Prostate gland (tissue), 2 donors: ENCODE data around the gene DNM3. TPM values are rescaled to one million over a fixed set of nuclear protein-coding genes. Genes with fewer than 3 reads are reported as not detected.

Experiments
- DNase-seq: peaks from one replicate; pipeline ENCODE4 v3.0.0-alpha.2; 2019; ENCODE audit warnings: low spot score
- H3K27ac ChIP-seq, 2 donors: fragments of 200-600 bp; sonication (generic); 2 replicates each; pipeline ENCODE4 v1.5.1; 2017 to 2019
- H3K27me3 ChIP-seq: fragments of 200-600 bp; sonication (generic); replicated peaks from 2 replicates; pipeline ENCODE4 v1.5.1; 2019; ENCODE audit not compliant: insufficient read depth
- H3K36me3 ChIP-seq, 2 donors: fragments of 200-600 bp; sonication (generic); 1 replicate in 1 of 2; 2 replicates in 1 of 2; pipeline versions ENCODE4 v1.5.1 to v1.8.1; 2017 to 2019
- H3K4me1 ChIP-seq: fragments of 200-600 bp; sonication (generic); replicated peaks from 2 replicates; pipeline ENCODE4 v1.5.1; 2019
- H3K4me3 ChIP-seq, 2 donors: fragments of 200-600 bp; sonication (generic); 2 replicates each; pipeline ENCODE4 v1.5.1; 2017 to 2019
- H3K9me3 ChIP-seq: fragments of 200-600 bp; sonication (generic); 2 replicates; pipeline ENCODE4 v1.5.1; 2017
- CTCF ChIP-seq, 4 experiments: fragments of 200-600 bp in 2 of 4; fragments of 450-650 bp in 2 of 4; sonication (generic) in 2 of 4; IDR thresholded peaks; 1 replicate in 3 of 4; 2 replicates in 1 of 4; pipeline ENCODE4 v1.5.1; 2016 to 2019; ENCODE audit warnings: antibody characterized with exemption in 4 of 4, mild to moderate bottlenecking in 2 of 4, moderate library complexity in 2 of 4
- POLR2A ChIP-seq: fragments of 450-650 bp; IDR thresholded peaks from one replicate; pipeline ENCODE4 v1.6.1; 2016; ENCODE audit warnings: antibody characterized with exemption, mild to moderate bottlenecking
- POLR2AphosphoS5 ChIP-seq: sonication (generic); formaldehyde crosslinking; IDR thresholded peaks from one replicate; pipeline ENCODE4 v1.6.1; 2017; ENCODE audit warnings: antibody characterized with exemption
- WGBS: methylation state at CpG from one replicate; pipeline ENCODE4 v1.1.5; 2018; 5-methylcytosine and 5-hydroxymethylcytosine counted together
- intact Hi-C: fragments of 100-400 bp; cut with DNase I; formaldehyde crosslinking; loops from one replicate; pipeline ENCODE4 v1.14.2; 2022
- total RNA-seq, 2 donors: library from RNA; depleted of rRNA; stranded (reverse); fragments of >200 nt; gene quantifications; one replicate each; pipeline ENCODE4 v1.1.0, GENCODE V29; 2016

Gene DNM3
- total RNA-seq, 2 donors from 2014 or later, result 2.3 to 5.3 TPM

GRCh38 chr1:171863531-171863930, 22.2 kb downstream of the DNM3 start:
- no peak for TF ChIP-seq POLR2AphosphoS5
- TF ChIP-seq POLR2A, result no peak
- TF ChIP-seq CTCF (IDR thresholded peaks at IDR 0.05), result no peak
- H3K9me3 ChIP-seq, result no peaks in the 10 kb centered on the region
- no peak overlapping the region for H3K27ac ChIP-seq
- no peak overlapping the region for H3K4me3 ChIP-seq
- intact Hi-C loops, result no loop called here
- no peaks in the 10 kb centered on the region for H3K36me3 ChIP-seq
- no peak for DNase-seq
- no peaks in the 10 kb centered on the region for H3K4me1 ChIP-seq
- 78% methylated on average over 4 of the region's 4 CpGs for WGBS
- no peaks in the 10 kb centered on the region for H3K27me3 ChIP-seq

- intact Hi-C loops, result no loop called here
- TF ChIP-seq CTCF (IDR thresholded peaks at IDR 0.05) (no peak), POLR2A (no peak), POLR2AphosphoS5 (no peak)
- no peak overlapping the region for H3K4me3 ChIP-seq
- H3K27me3 ChIP-seq, result no peaks in the 10 kb centered on the region
- DNase-seq, result no peak
- H3K4me1 ChIP-seq, result no peaks in the 10 kb centered on the region
- H3K36me3 ChIP-seq, result no peaks in the 10 kb centered on the region
- no peaks in the 10 kb centered on the region for H3K9me3 ChIP-seq
- H3K27ac ChIP-seq, result no peak overlapping the region
Observed at GRCh38 chr1:171864308-171864707, 23.0 kb downstream of the DNM3 start.

- H3K27me3 ChIP-seq, result no peaks in the 10 kb centered on the region
- intact Hi-C loops, result no loop called here
- TF ChIP-seq POLR2A (no peak), CTCF (IDR thresholded peaks at IDR 0.05) (no peak), POLR2AphosphoS5 (no peak)
- no peaks in the 10 kb centered on the region for H3K4me1 ChIP-seq
- no peaks in the 10 kb centered on the region for H3K9me3 ChIP-seq
- no peak for DNase-seq
- no peaks in the 10 kb centered on the region for H3K36me3 ChIP-seq
- H3K4me3 ChIP-seq, result no peak overlapping the region
- no peak overlapping the region for H3K27ac ChIP-seq
- WGBS, result 76% methylated on average over 6 of the region's 6 CpGs
Observed at GRCh38 chr1:171865106-171865505, 23.8 kb downstream of the DNM3 start.

- H3K4me3 ChIP-seq, result no peak overlapping the region
- H3K36me3 ChIP-seq, result no peaks in the 10 kb centered on the region
- H3K27ac ChIP-seq, result no peak overlapping the region
- WGBS, result 89% methylated on average over 2 of the region's 2 CpGs
- no peak for TF ChIP-seq POLR2AphosphoS5
- no peak for TF ChIP-seq CTCF (IDR thresholded peaks at IDR 0.05)
- TF ChIP-seq POLR2A, result no peak
- no peaks in the 10 kb centered on the region for H3K27me3 ChIP-seq
- intact Hi-C loops, result no loop called here
- no peaks in the 10 kb centered on the region for H3K9me3 ChIP-seq
- no peaks in the 10 kb centered on the region for H3K4me1 ChIP-seq
- no peak for DNase-seq
Observed at GRCh38 chr1:171867236-171867635, 25.9 kb downstream of the DNM3 start.

GRCh38 chr1:171868217-171868803, 27.0 kb downstream of the DNM3 start:
- WGBS, result 74% methylated on average over 3 of the region's 3 CpGs
- intact Hi-C loops, result no loop called here
- no peak overlapping the region for H3K27ac ChIP-seq
- no peaks in the 10 kb centered on the region for H3K27me3 ChIP-seq
- H3K9me3 ChIP-seq, result no peaks in the 10 kb centered on the region
- H3K36me3 ChIP-seq, result no peaks in the 10 kb centered on the region
- no peak overlapping the region for H3K4me3 ChIP-seq
- no peak for DNase-seq
- no peak for TF ChIP-seq POLR2AphosphoS5
- H3K4me1 ChIP-seq, result no peaks in the 10 kb centered on the region
